IMR-90 (cell line): Measurements from ENCODE around the gene PPP1R12B. TPM values are rescaled to one million over a fixed set of nuclear protein-coding genes. Genes with fewer than 3 reads are reported as not detected.

Experiments used
- ATAC-seq: fragments of 200-7000 bp; cut with Tn5 transposase; 2 replicates; pipeline ENCODE4 v1.9.1; 2020; ENCODE audit warnings: low read depth, mild to moderate bottlenecking, moderate library complexity
- BruUV-seq: library from RNA; stranded (reverse); fragments of 400-500 nt; replicated peaks from 2 replicates; lab custom pipeline; 2021; lab: Mats Ljungman, UMichigan
- CTCF ChIA-PET: fragments of 300-600 bp; formaldehyde crosslinking; extraction: SDS; loops from one replicate; lab custom pipeline; 2021; ENCODE audit warnings: antibody characterized with exemption; lab: Yijun Ruan, JAX
- POLR2A ChIA-PET: fragments of 300-600 bp; sonication (Branson Sonifier 250); formaldehyde crosslinking; loops from one replicate; lab custom pipeline; 2022; ENCODE audit warnings: antibody characterized with exemption; ENCODE audit not compliant: unreplicated experiment; lab: Charles Lee
- DNase-seq: peaks from one replicate; pipeline ENCODE4 v3.0.0; 2013
- H2AFZ ChIP-seq: replicated peaks from 2 replicates; pipeline ENCODE3; 2013; ENCODE audit warnings: low read length, mild to moderate bottlenecking; ENCODE audit not compliant: poor library complexity
- H2AK5ac ChIP-seq: 2 replicates; pipeline ENCODE4 v1.6.1; 2013; ENCODE audit warnings: low read depth, low read length, inconsistent platforms
- H2AK9ac ChIP-seq: replicated peaks from 2 replicates; pipeline ENCODE3; 2013; ENCODE audit warnings: mild to moderate bottlenecking, low read depth, low read length, moderate library complexity; ENCODE audit not compliant: poor library complexity
- H2BK120ac ChIP-seq: 2 replicates; pipeline ENCODE4 v1.6.1; 2013; ENCODE audit warnings: low read depth, low read length, inconsistent platforms
- H2BK15ac ChIP-seq: 3 replicates; pipeline ENCODE4 v1.6.1; 2013; ENCODE audit warnings: low read depth, low read length, inconsistent platforms
- H2BK20ac ChIP-seq: 2 replicates; pipeline ENCODE4 v1.6.1; 2013; ENCODE audit warnings: low read depth, mild to moderate bottlenecking, inconsistent platforms, low read length, moderate library complexity
- H2BK5ac ChIP-seq: 2 replicates; pipeline ENCODE4 v1.6.1; 2013; ENCODE audit warnings: mild to moderate bottlenecking, low read depth, low read length, inconsistent platforms; ENCODE audit not compliant: poor library complexity, severe bottlenecking
- H3K14ac ChIP-seq: replicated peaks from 2 replicates; pipeline ENCODE4 v1.6.1; 2013; ENCODE audit warnings: low read depth, low read length, inconsistent platforms
- H3K18ac ChIP-seq: 2 replicates; pipeline ENCODE4 v1.6.1; 2013; ENCODE audit warnings: low read depth, low read length, control low read depth
- H3K23ac ChIP-seq: 2 replicates; pipeline ENCODE4 v1.6.1; 2013; ENCODE audit warnings: low read depth, low read length, inconsistent platforms
- H3K27ac ChIP-seq: 2 replicates; pipeline ENCODE4 v1.5.1; 2013; ENCODE audit warnings: mild to moderate bottlenecking, control low read depth, low read length; ENCODE audit not compliant: insufficient read depth
- H3K27me3 ChIP-seq: 2 replicates; pipeline ENCODE4 v1.6.1; 2013; ENCODE audit warnings: low read length; ENCODE audit not compliant: control insufficient read depth, insufficient read depth
- H3K36me3 ChIP-seq: 2 replicates; pipeline ENCODE4 v1.6.1; 2013; ENCODE audit warnings: low read length, mixed read lengths; ENCODE audit not compliant: control insufficient read depth, insufficient read depth
- H3K4ac ChIP-seq: 2 replicates; pipeline ENCODE4 v1.6.1; 2013; ENCODE audit warnings: low read depth, low read length, inconsistent platforms
- H3K4me1 ChIP-seq: 2 replicates; pipeline ENCODE4 v1.6.1; 2013; ENCODE audit warnings: low read length, mixed read lengths; ENCODE audit not compliant: control insufficient read depth, insufficient read depth
- H3K4me2 ChIP-seq: 2 replicates; pipeline ENCODE4 v1.6.1; 2013; ENCODE audit warnings: low read depth, mild to moderate bottlenecking, control low read depth, low read length, moderate library complexity
- H3K4me3 ChIP-seq: 2 replicates; pipeline ENCODE4 v1.5.1; 2013; ENCODE audit warnings: low read depth, mild to moderate bottlenecking, control low read depth, low read length, moderate library complexity; ENCODE audit not compliant: insufficient read depth
- H3K56ac ChIP-seq: 2 replicates; pipeline ENCODE4 v1.6.1; 2013; ENCODE audit warnings: low read length, inconsistent platforms; ENCODE audit not compliant: insufficient read depth; ENCODE audit errors: extremely low read depth
- H3K79me1 ChIP-seq, 2 experiments: 2 replicates each; pipeline ENCODE4 v1.6.1; 2013; ENCODE audit warnings: low read length in 2 of 2, inconsistent platforms in 1 of 2, low read depth in 1 of 2
- H3K9ac ChIP-seq: 2 replicates; pipeline ENCODE4 v1.6.1; 2013; ENCODE audit warnings: low read depth, low read length, control low read depth
- H3K9me1 ChIP-seq: 2 replicates; pipeline ENCODE4 v1.6.1; 2013; ENCODE audit warnings: low read length, inconsistent platforms; ENCODE audit not compliant: insufficient read depth
- H3K9me3 ChIP-seq: 2 replicates; pipeline ENCODE4 v1.6.1; 2013; ENCODE audit warnings: low read length; ENCODE audit not compliant: control insufficient read depth, insufficient read depth
- H4K20me1 ChIP-seq: 2 replicates; pipeline ENCODE4 v1.6.1; 2013; ENCODE audit warnings: low read length, inconsistent platforms; ENCODE audit not compliant: insufficient read depth
- H4K5ac ChIP-seq: 2 replicates; pipeline ENCODE4 v1.6.1; 2013; ENCODE audit warnings: mild to moderate bottlenecking, low read depth, low read length, control low read depth
- H4K8ac ChIP-seq, 2 experiments: 2 replicates each; pipeline ENCODE4 v1.6.1; 2013; ENCODE audit warnings: low read depth in 2 of 2, low read length in 2 of 2, control low read depth in 1 of 2, inconsistent platforms in 1 of 2
- H4K91ac ChIP-seq: 2 replicates; pipeline ENCODE4 v1.6.1; 2013; ENCODE audit warnings: low read depth, low read length, inconsistent platforms; ENCODE audit not compliant: insufficient read depth
- CEBPB ChIP-seq: IDR thresholded peaks from 2 replicates; pipeline ENCODE4 v1.6.1; 2012; ENCODE audit warnings: low read depth, low read length, improper control_type of control experiment
- WGBS, 2 experiments: methylation state at CpG; one replicate each; pipeline versions ENCODE4 v1.1.5 to v1.1.7; 2013; ENCODE audit warnings: missing lambda C conversion rate in 2 of 2; ENCODE audit not compliant: insufficient read length in 1 of 2; ENCODE audit errors: extremely low coverage in 2 of 2; 5-methylcytosine and 5-hydroxymethylcytosine counted together
- dilution Hi-C: fragments of 300-500 bp; cut with HindIII; formaldehyde crosslinking; loops from one replicate; pipeline ENCODE4 v1.14.3; 2018; ENCODE audit warnings: low sequenced_read_pairs; ENCODE audit not compliant: unreplicated experiment
- in situ Hi-C: fragments of 300-500 bp; cut with MboI; formaldehyde crosslinking; loops from 3 replicates; pipeline ENCODE4 v1.14.3; 2019; ENCODE audit warnings: low sequenced_read_pairs, inconsistent platforms, mixed read lengths
- intact Hi-C: fragments of 100-400 bp; cut with micrococcal nuclease; formaldehyde crosslinking; loops from 2 replicates; pipeline ENCODE4 v1.10.0; 2022
- polyA plus RNA-seq, 3 experiments: library from polyadenylated mRNA; depleted of rRNA; stranded (reverse); fragments of >200 nt; gene quantifications; 2 replicates each; pipeline ENCODE4 v1.2.3, GENCODE V29; 2012; ENCODE audit warnings: low replicate concordance in 1 of 3
- total RNA-seq: library from RNA; depleted of rRNA; stranded (reverse); fragments of >200 nt; gene quantifications from 2 replicates; pipeline ENCODE4 v1.2.3, GENCODE V29; 2012

The PPP1R12B gene
- total and polyA plus RNA-seq, 2 of the 4 experiments (the other 2 are of a cell fraction), result 8.5 to 12.0 TPM

- Histone ChIP-seq H3K9me1 (peaks cover 8% of the 10 kb centered on the region), H4K91ac (no peak overlapping the region; the same call in 1 of the 2 replicates), H3K4me2 (no peak overlapping the region), H2BK5ac (peak overlapping the region; percentile 65), H2BK15ac (0 out of 3 replicates have a peak overlapping the region, but pooled peaks have one; percentile 37), H3K23ac (peak overlapping the region; percentile 37; the same call in 1 of the 2 replicates), H3K9ac (no peak overlapping the region), H3K27ac (no peak overlapping the region), H2AFZ (no peak overlapping the region), H2AK9ac (no peak overlapping the region), H3K14ac (peak overlapping the region; percentile 82), H3K56ac (0 out of 2 replicates have a peak overlapping the region, but pooled peaks have one; percentile 16), H3K27me3 (no peaks in the 10 kb centered on the region), H2BK20ac (peak overlapping the region; percentile 59), H4K8ac (peak overlapping the region; percentile 21 to 55; a peak in 3 of 4 replicates), H3K9me3 (no peaks in the 10 kb centered on the region), H3K79me1 (no peaks in the 10 kb centered on the region), H3K36me3 (peaks cover 3% of the 10 kb centered on the region; the same call in 1 of the 2 replicates), H4K20me1 (no peaks in the 10 kb centered on the region), H2BK120ac (peak overlapping the region; percentile 81), H3K18ac (peak overlapping the region; percentile 50; the same call in 1 of the 2 replicates), H4K5ac (no peak overlapping the region), H2AK5ac (peak overlapping the region; percentile 54; the same call in 1 of the 2 replicates), H3K4ac (peak overlapping the region; percentile 43; the same call in 1 of the 2 replicates), H3K4me3 (no peak overlapping the region), H3K4me1 (peaks cover 15% of the 10 kb centered on the region)
- TF ChIP-seq CEBPB, result no peak
- intact Hi-C loops (no loop called here), in situ Hi-C loops (no loop called here), dilution Hi-C loops (no loop called here)
- BruUV-seq, result no TSS peak
- no peak for DNase-seq
- ChIA-PET POLR2A (no interaction called here), CTCF (interaction anchor here (0.6 to 2.3 kb wide), 3 partner anchors 10 to 104 kb away, joined by 3 to 11 read pairs (median 4); no protein-coding TSS in a partner anchor)
- WGBS, 2 experiments, result no CpG with 5 or more reads among the region's 2 CpGs
- no peak for ATAC-seq
Observed at GRCh38 chr1:202568410-202568809, 219.9 kb downstream of the PPP1R12B start.
